Activated naive CD8-positive, alpha-beta T cell treated with anti-CD3 and anti-CD28 coated beads, Interleukin-2, amount 50 U/mL, for 24 hours (primary cell): ENCODE results near the gene ATP8B2.
"Not testable (repeated sequence)": the region's sequence is repeated elsewhere in the genome, so short reads cannot be mapped to it uniquely, and the experiment has no call there.

ENCODE experiments used
- ATAC-seq: fragments of 150-1000 bp; cut with Tn5 transposase; one replicate; pipeline ENCODE4 v1.10.0; 2021
- DNase-seq: peaks from one replicate; pipeline ENCODE4 v3.0.0; 2021
- H3K27ac Mint-ChIP-seq: one replicate; pipeline ENCODE4 v1.8.0; 2021; ENCODE audit warnings: mild to moderate bottlenecking, mixed read lengths
- H3K27me3 Mint-ChIP-seq: one replicate; pipeline ENCODE4 v1.8.0; 2021; ENCODE audit warnings: mixed read lengths
- H3K36me3 Mint-ChIP-seq: one replicate; pipeline ENCODE4 v1.8.0; 2021; ENCODE audit warnings: low read depth, mixed read lengths
- H3K4me1 Mint-ChIP-seq: one replicate; pipeline ENCODE4 v1.8.0; 2021; ENCODE audit warnings: mixed read lengths
- H3K4me3 Mint-ChIP-seq: one replicate; pipeline ENCODE4 v1.8.0; 2021; ENCODE audit warnings: mild to moderate bottlenecking, moderate library complexity, mixed read lengths
- H3K9me3 Mint-ChIP-seq: one replicate; pipeline ENCODE4 v1.8.0; 2021; ENCODE audit warnings: mixed read lengths

Gene ATP8B2

DNA sequence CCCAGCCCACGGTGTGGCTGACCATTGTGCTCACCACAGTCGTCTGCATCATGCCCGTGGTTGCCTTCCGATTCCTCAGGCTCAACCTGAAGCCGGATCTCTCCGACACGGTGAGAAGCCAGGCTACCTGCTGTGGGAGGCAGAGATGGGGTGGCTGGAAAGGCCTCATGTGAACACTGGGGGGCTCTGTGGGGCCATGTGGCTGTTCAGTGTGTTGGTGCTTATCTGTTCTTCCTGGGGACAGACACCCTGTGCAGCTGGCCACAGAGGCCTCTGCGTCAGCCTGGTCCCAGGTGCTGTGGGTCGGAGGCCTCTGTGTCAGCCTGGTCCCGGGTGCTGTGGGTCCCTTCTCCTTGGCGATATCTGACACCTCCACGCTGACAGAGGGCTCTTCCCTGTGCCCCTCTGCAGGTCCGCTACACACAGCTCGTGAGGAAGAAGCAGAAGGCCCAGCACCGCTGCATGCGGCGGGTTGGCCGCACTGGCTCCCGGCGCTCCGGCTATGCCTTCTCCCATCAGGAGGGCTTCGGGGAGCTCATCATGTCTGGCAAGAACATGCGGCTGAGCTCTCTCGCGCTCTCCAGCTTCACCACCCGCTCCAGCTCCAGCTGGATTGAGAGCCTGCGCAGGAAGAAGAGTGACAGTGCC is 23.2 kb downstream of the ATP8B2 start:
- Mint-ChIP-seq H3K9me3 (no peaks in the 10 kb centered on the region), H3K27ac (no peak overlapping the region), H3K4me1 (peaks cover 63% of the 10 kb centered on the region), H3K36me3 (peaks cover 41% of the 10 kb centered on the region), H3K4me3 (no peak overlapping the region), H3K27me3 (peaks cover 6% of the 10 kb centered on the region)
- DNase-seq (no peak), ATAC-seq (no peak)

DNA sequence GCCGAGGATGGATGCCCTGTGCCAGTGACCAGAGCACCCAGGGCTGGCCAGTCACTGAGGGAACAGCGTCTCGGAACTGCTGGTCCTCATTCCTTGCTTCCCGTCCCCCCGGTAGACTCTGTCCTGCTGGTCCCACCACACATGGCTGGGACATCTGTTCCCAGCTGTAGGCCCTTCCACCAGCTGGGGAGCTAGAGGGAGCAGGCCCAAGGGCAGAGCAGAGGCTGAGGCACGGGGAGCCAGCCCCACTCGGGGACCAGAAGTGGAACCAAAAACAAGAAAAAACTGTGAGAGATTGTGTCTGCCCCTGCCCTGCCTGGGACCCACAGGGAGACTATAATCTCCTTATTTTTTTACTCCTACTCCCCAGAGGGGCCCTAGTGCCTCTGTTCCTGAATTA is 23.8 kb downstream of the ATP8B2 start:
- DNase-seq (no peak), ATAC-seq (no peak)
- no peak overlapping the region for H3K4me3 Mint-ChIP-seq
- H3K36me3 Mint-ChIP-seq: peaks cover 36% of the 10 kb centered on the region
- H3K4me1 Mint-ChIP-seq: peaks cover 63% of the 10 kb centered on the region
- peaks cover 11% of the 10 kb centered on the region for H3K27me3 Mint-ChIP-seq
- no peak overlapping the region for H3K27ac Mint-ChIP-seq
- no peaks in the 10 kb centered on the region for H3K9me3 Mint-ChIP-seq

DNA sequence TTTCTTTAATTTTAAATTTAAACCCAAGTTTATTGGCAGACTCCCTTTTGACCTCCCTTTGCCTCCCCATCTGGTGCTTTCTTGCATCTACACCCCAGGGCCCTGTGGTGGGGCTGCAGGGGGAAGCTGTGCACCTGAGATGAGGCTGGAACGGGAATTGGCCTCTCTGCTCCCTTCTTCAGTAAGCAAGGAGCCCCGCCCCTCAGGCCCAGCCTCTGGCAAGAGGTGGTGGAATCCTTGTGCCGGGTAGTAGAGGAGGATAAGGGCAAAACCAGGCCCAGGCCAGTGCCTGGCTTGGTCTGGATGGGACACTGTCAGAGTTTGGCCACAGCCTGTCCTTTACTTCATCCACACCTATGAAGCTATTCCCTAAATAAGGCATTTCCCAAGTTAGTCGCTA is 25.1 kb downstream of the ATP8B2 start:
- Mint-ChIP-seq H3K36me3 (peaks cover 26% of the 10 kb centered on the region), H3K9me3 (no peaks in the 10 kb centered on the region), H3K4me1 (peaks cover 54% of the 10 kb centered on the region), H3K4me3 (no peak overlapping the region), H3K27me3 (peaks cover 11% of the 10 kb centered on the region), H3K27ac (no peak overlapping the region)
- ATAC-seq (no peak), DNase-seq (no peak)

DNA sequence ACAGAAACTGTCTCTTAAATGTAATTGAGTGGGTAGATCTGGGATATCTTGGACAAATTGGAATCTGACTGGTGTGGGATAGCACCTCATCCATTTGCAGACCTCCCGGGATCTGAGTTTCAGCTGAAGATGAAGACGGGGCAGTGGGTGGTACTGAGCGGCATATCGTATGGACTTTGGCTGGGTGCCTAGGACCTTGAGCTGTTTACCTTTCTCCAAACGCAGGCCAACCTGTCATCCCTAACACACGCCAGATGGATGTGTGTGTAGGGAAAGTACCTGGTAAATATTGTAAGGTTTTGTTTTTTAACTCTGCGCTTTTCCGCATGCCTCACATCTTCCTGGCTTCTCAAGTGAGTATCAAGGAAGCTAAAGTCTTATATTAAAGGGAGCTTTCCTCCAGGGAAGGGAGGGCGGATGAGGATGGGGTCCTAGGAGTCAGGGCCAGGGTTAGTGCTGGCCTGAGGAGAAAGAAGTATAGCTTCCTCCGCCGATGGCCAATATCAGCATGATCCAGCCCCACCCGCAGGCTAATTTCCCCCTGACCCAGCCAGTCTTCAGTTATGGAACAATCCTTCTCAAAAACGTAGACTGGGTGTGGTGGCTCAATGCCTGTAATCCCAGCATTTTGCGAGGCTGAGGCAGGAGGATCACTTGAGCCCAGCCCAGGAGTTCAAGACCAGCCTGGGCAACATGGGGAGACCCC is 26.2 kb downstream of the ATP8B2 start:
- no peak overlapping the region for H3K27ac Mint-ChIP-seq
- H3K27me3 Mint-ChIP-seq: peaks cover 11% of the 10 kb centered on the region
- DNase-seq (no peak), ATAC-seq (no peak)
- no peak overlapping the region for H3K4me3 Mint-ChIP-seq
- H3K4me1 Mint-ChIP-seq: peaks cover 43% of the 10 kb centered on the region
- peaks cover 19% of the 10 kb centered on the region for H3K36me3 Mint-ChIP-seq
- no peaks in the 10 kb centered on the region for H3K9me3 Mint-ChIP-seq

DNA sequence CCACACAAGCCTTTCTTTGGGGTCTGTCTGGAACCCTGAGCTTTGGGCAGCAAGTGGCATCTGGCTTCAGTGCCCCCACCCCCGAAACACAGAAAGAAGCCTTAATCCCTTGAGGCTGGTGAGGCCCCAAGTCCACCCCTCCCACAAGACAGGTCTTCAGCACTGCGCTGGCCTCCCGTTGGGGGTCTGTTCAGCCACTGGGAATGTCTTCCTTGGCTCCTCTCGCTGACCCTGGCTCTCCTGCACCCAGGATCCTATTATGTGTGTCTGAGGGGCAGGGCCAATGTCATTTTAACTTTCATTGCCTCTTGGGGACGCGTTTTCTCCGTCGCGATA is 26.9 kb downstream of the ATP8B2 start:
- H3K9me3 Mint-ChIP-seq: no peaks in the 10 kb centered on the region
- peaks cover 15% of the 10 kb centered on the region for H3K36me3 Mint-ChIP-seq
- DNase-seq (no peak), ATAC-seq (no peak)
- H3K4me1 Mint-ChIP-seq: peaks cover 37% of the 10 kb centered on the region
- H3K4me3 Mint-ChIP-seq: peak overlapping the region; percentile 79
- no peak overlapping the region for H3K27ac Mint-ChIP-seq
- H3K27me3 Mint-ChIP-seq: peaks cover 11% of the 10 kb centered on the region

DNA sequence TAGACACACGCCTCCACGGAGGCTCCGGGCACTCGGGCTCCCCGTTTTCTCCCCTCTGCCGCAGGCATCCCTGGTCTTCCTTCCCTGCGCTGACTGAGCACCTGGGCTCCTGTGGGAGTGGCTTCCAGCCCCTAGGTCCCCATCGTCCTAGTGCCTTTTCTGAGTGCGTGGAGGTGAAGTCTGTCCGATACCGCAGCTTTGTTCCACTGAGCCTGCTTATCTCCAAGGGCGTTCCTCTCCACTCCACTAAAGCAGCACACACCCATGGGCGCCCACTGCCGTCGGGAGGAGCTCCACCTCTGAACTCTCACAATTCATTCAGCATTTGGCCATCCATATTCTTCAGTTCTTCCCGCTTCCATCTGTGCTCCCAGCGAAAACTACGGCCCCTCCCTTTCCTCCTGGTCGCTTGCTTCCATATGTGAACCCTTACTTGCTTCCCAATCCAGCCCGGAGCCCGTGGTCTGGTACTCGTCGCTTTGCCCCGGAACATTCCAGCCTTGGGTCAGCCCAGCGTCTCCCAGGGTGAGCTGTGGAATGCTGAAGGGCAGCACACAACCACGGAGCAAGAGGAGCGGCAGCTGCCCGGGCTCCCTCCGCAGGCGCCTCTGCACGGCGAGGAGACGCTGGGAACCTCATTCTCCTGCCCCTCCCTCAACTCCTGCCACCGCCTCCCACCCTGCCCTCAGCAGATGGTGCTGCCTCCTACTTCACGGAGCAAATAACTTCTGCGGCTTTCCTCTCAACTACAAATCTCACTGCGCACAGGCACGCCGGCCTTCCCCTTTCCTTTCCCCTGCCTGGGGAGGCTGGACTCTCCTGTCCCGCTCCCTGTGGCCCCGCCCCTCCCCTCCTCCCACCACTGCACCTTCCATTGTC is 27.5 kb downstream of the ATP8B2 start:
- peaks cover 11% of the 10 kb centered on the region for H3K27me3 Mint-ChIP-seq
- peaks cover 12% of the 10 kb centered on the region for H3K36me3 Mint-ChIP-seq
- ATAC-seq: peak; percentile 77
- H3K4me1 Mint-ChIP-seq: peaks cover 32% of the 10 kb centered on the region
- H3K4me3 Mint-ChIP-seq: peak overlapping the region; percentile 79
- peak; percentile 63 for DNase-seq
- H3K27ac Mint-ChIP-seq: peak overlapping the region; percentile 88
- H3K9me3 Mint-ChIP-seq: no peaks in the 10 kb centered on the region

DNA sequence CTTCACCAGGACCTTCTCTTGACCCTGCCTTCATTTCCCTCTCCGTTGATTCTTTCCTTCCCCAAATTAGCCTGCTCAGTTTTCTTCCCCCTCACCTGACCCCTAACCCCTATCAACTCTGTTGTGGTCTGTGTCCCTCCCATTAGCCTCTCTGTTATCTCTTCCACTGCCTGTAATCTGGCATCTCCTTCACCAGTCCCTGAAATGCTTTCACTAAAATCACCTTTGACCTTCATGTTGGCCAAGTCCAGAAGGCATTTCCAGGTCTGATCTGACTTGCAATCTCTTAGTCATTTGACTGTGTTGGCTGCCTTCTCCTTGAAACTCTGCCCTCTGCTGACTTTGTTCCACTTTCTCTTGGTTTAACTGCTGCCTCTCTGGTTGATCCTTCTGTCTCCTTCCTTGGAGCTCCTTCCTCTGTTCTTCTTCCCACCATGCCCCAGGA is 28.2 kb downstream of the ATP8B2 start:
- Mint-ChIP-seq H3K36me3 (peaks cover 6% of the 10 kb centered on the region), H3K27ac (peak overlapping the region; percentile 88), H3K27me3 (peaks cover 11% of the 10 kb centered on the region), H3K9me3 (no peaks in the 10 kb centered on the region), H3K4me1 (peaks cover 27% of the 10 kb centered on the region), H3K4me3 (peak overlapping the region; percentile 79)
- ATAC-seq: peak; percentile 74
- no peak for DNase-seq

DNA sequence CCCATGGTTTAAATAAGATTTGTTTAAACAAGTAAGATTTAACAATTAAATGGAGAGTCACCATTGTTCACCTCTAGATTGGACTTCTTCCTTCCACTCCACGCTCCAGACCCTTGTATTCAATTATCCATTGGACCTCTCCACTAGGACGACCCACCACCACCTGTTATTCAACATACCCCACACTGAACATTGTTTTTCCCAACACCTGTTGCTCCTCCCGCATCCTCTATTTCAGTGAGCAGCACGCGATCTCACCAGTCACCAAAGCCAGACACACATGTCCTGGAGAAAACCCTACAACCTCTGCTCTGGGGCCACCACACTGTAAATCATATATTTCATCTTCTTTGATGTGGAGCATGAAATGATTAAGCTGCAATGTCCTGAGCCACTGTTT is 28.6 kb downstream of the ATP8B2 start:
- peaks cover 27% of the 10 kb centered on the region for H3K4me1 Mint-ChIP-seq
- peak overlapping the region; percentile 79 for H3K4me3 Mint-ChIP-seq
- ATAC-seq (no peak), DNase-seq (no peak)
- peaks cover 2% of the 10 kb centered on the region for H3K36me3 Mint-ChIP-seq
- peak overlapping the region; percentile 88 for H3K27ac Mint-ChIP-seq
- H3K9me3 Mint-ChIP-seq: no peaks in the 10 kb centered on the region
- peaks cover 11% of the 10 kb centered on the region for H3K27me3 Mint-ChIP-seq

DNA sequence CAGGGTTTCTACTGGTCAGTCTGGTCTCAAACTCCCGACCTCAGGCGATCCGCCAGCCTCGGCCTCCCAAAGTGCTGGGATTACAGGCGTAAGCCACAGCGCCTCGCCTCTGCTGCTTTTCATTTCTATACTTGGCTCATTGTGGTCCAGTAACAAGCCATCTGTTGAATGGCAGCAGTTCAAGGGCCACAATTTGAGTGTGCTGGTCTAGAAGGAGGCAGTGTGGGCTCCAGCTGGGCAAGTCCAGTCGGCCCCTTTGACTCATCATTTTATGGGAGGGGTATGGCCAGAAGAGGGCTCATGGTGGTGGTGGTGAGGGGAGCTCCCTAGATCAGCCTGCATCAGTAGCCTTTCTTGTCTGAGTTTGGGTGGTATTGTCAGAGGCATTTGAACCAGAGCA is 33.2 kb downstream of the ATP8B2 start:
- peaks cover 9% of the 10 kb centered on the region for H3K4me1 Mint-ChIP-seq
- ATAC-seq: no peak
- H3K27me3 Mint-ChIP-seq: peaks cover 5% of the 10 kb centered on the region
- no peak overlapping the region for H3K4me3 Mint-ChIP-seq
- no peaks in the 10 kb centered on the region for H3K9me3 Mint-ChIP-seq
- DNase-seq: no peak
- no peak overlapping the region for H3K27ac Mint-ChIP-seq
- H3K36me3 Mint-ChIP-seq: no peaks in the 10 kb centered on the region

DNA sequence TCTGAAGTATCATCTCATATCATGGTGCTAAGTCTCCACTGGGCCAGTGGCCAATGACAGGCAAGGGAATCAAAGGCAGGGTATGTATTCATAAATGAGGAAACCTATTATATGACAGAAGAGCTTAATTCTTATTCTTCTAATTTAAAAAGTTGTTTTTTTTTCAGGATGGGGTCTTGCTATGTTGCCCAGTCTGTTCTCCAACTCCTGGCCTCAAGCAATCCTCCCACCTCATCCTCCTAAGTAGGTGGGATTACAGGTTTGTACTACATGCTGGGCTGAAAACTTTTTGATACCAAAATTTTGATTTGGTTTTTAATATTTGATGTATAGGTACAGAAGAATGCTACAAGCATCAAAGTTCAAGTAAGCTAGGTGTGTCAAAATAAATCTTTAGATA is 35.0 kb downstream of the ATP8B2 start:
- Mint-ChIP-seq H3K36me3 (no peaks in the 10 kb centered on the region), H3K4me1 (no peaks in the 10 kb centered on the region), H3K4me3 (no peak overlapping the region), H3K27ac (no peak overlapping the region), H3K9me3 (no peaks in the 10 kb centered on the region), H3K27me3 (no peaks in the 10 kb centered on the region)
- no peak for DNase-seq
- no peak for ATAC-seq

DNA sequence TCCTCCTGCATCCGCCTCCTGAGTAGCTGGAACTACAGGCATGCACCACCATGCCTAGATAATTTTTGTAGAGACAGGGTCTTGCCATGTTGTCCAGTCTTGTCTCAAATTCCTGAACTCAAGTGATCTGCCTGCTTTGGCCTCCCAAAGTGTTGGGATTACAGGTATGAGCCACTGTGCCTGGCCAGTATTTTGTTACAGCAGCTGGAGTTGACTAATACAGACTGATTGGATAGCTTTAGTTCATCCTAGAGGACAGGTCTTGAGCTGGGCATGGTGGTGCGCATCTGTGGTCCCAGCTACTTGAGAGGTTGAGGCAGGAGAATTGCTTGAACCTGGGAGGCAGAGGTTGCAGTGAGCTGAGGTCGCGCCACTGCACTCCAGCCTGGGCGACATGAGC is 35.6 kb downstream of the ATP8B2 start:
- H3K4me1 Mint-ChIP-seq, H3K36me3 Mint-ChIP-seq, ATAC-seq, H3K9me3 Mint-ChIP-seq, H3K4me3 Mint-ChIP-seq, H3K27ac Mint-ChIP-seq, DNase-seq, H3K27me3 Mint-ChIP-seq: not testable (repeated sequence)

DNA sequence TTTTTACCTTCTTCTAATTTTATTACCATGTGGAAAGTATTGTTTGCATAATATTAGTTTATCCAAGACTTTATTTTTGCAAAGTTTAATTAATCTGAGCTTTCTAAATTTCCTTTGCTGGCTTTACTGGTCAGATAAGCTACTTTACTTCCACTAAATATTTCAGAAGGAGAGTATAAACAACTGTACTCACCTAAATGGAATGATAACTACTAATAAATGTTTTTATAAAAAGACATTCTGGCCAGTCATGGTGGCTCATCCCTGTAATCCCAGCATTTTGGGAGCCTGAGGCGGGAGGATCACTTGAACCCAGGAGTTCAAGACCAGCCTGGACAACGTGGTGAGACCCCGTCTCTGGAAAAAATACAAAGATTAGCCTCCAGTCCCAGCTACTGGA is 36.0 kb downstream of the ATP8B2 start:
- Mint-ChIP-seq H3K9me3 (no peaks in the 10 kb centered on the region), H3K36me3 (no peaks in the 10 kb centered on the region), H3K4me3 (no peak overlapping the region), H3K4me1 (peaks cover 6% of the 10 kb centered on the region), H3K27ac (no peak overlapping the region), H3K27me3 (no peaks in the 10 kb centered on the region)
- ATAC-seq: no peak
- no peak for DNase-seq

DNA sequence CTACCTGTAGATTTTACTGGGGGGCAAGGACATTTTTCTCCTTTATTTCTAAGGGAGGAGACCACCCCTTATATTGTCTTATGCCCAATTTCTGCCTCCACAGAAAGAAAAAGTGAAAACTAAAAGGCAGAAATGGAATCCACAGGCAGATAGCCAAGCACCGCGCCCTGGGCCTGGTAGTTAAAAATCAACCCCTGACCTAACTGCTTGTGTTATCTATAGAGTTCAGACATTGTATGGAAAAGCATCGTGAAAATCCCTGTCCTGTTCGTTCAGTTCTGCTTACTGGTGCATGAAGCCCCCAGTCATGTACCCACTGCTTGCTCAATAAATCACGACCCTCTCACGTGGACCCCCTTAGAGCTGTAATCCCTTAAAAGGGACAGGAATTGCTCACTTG is 46.1 kb downstream of the ATP8B2 start:
- ATAC-seq (no peak), DNase-seq (no peak)
- H3K36me3 Mint-ChIP-seq: no peaks in the 10 kb centered on the region
- no peak overlapping the region for H3K4me3 Mint-ChIP-seq
- H3K27me3 Mint-ChIP-seq: no peaks in the 10 kb centered on the region
- no peak overlapping the region for H3K27ac Mint-ChIP-seq
- H3K9me3 Mint-ChIP-seq: no peaks in the 10 kb centered on the region
- peaks cover 13% of the 10 kb centered on the region for H3K4me1 Mint-ChIP-seq

DNA sequence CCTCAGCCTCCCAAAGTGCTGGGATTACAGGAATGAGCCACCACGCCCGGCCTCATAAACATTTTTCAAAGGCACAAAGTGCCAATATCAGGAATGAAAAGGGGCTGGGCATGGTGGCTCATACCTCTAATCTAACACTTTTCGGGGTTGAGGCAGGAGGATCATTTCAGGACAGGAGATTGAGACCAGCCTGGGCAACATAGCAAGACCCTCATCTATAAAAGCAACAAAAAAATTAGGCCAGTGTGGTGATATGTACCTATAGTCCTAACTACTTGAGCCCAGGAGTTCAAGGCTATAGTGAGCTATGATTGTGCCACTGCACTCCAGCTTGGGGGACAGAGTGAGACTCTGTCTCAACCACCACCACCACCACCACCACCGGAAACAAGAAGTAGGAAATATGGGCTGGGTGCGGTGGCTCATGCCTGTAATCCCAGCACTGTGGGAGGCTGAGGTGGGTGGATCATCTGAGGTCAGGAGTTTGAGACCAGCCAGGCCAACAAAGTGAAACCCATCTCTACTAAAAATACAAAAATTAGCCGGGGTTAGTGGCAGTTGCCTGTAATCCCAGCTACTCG is 48.5 kb downstream of the ATP8B2 start:
- ATAC-seq: peak; percentile 40
- not testable (repeated sequence) for H3K27me3 Mint-ChIP-seq, H3K36me3 Mint-ChIP-seq, H3K27ac Mint-ChIP-seq, H3K4me3 Mint-ChIP-seq, H3K9me3 Mint-ChIP-seq
- peaks cover 12% of the 10 kb centered on the region for H3K4me1 Mint-ChIP-seq
- peak; percentile 40 for DNase-seq
